Left lung (tissue), 10 donors: ENCODE measurements around the gene GNRHR. TPM values are rescaled to one million over a fixed set of nuclear protein-coding genes. Genes with fewer than 3 reads are reported as not detected.
"Not testable (repeated sequence)": the region's sequence is repeated elsewhere in the genome, so short reads cannot be mapped to it uniquely, and the experiment has no call there.

ENCODE experiments used
- ATAC-seq: fragments of 200-7000 bp; cut with Tn5 transposase; one replicate; pipeline ENCODE4 v1.9.1; 2020; ENCODE audit warnings: moderate library complexity
- DNase-seq, 4 donors: peaks; one replicate each; pipeline ENCODE4 v3.0.0-alpha.2; 2013 to 2020
- H3K27ac ChIP-seq, 2 donors: fragments of 200-600 bp; sonication (generic) in 1 of 2; one replicate each; pipeline versions ENCODE4 v1.5.0 to v1.8.0; 2020 to 2021
- H3K27me3 ChIP-seq, 2 donors: fragments of 200-600 bp; sonication (generic) in 1 of 2; one replicate each; pipeline versions ENCODE4 v1.5.0 to v1.8.0; 2020 to 2021
- H3K36me3 ChIP-seq, 2 donors: fragments of 200-600 bp; sonication (generic) in 1 of 2; one replicate each; pipeline versions ENCODE4 v1.5.0 to v1.8.0; 2020 to 2021
- H3K4me1 ChIP-seq, 2 donors: fragments of 200-600 bp; one replicate each; pipeline ENCODE4 v1.8.0; 2021
- H3K4me3 ChIP-seq, 2 donors: fragments of 200-600 bp; sonication (generic) in 1 of 2; one replicate each; pipeline versions ENCODE4 v1.5.0 to v1.8.0; 2020 to 2021; ENCODE audit warnings: mild to moderate bottlenecking in 1 of 2
- H3K9me3 ChIP-seq, 2 donors: fragments of 200-600 bp; sonication (generic) in 1 of 2; one replicate each; pipeline versions ENCODE4 v1.5.0 to v1.8.0; 2020 to 2021
- CTCF ChIP-seq, 2 donors: fragments of 200-600 bp; sonication (generic) in 1 of 2; IDR thresholded peaks; one replicate each; pipeline versions ENCODE4 v1.5.0 to v1.8.0; 2021; ENCODE audit warnings: antibody characterized with exemption in 2 of 2
- intact Hi-C, 2 donors: fragments of 100-400 bp; cut with DNase I; formaldehyde crosslinking; loops; one replicate each; pipeline versions ENCODE4 v1.11.2 to v1.14.2; 2022
- polyA plus RNA-seq, 6 donors: library from polyadenylated mRNA; unstranded; fragments of 120-200 nt; gene quantifications; one replicate each; pipeline ENCODE4 v1.2.1, GENCODE V29; 2013; ENCODE audit not compliant: insufficient read length in 6 of 6
- total RNA-seq, 2 donors: library from RNA; stranded (reverse); fragmentation: NEBNext Ultra II Directional; extraction: Animal tissue kit (Norgen Biotek cat#: 25700); gene quantifications; one replicate each; pipeline ENCODE4 v1.2.1, GENCODE V29; 2021
- donor health status: DM: no; HTN: yes; CAD: no.
- donor health status: DM: no; HTN: no; CAD: no.

The GNRHR gene
- total and polyA plus RNA-seq, 8 donors, result 0.66 to 1.3 (median 0.72) TPM; not detected in 2

- intact Hi-C loops, result no loop called here
- no peak for DNase-seq
- no peak overlapping the region for H3K4me3 ChIP-seq
- no peaks in the 10 kb centered on the region for H3K9me3 ChIP-seq
- H3K27ac ChIP-seq, result no peak overlapping the region
- ATAC-seq, result no peak
- TF ChIP-seq CTCF (IDR thresholded peaks at IDR 0.05), result no peak
- H3K27me3 ChIP-seq, result no peaks in the 10 kb centered on the region
- no peaks in the 10 kb centered on the region for H3K36me3 ChIP-seq
- no peaks in the 10 kb centered on the region for H3K4me1 ChIP-seq
Observed at GRCh38 chr4:67735325-67735724, 18.9 kb downstream of the GNRHR start.

GRCh38 chr4:67730511-67730910, 23.7 kb downstream of the GNRHR start:
- H3K4me1 ChIP-seq, H3K9me3 ChIP-seq, H3K27me3 ChIP-seq, intact Hi-C loops, DNase-seq, H3K27ac ChIP-seq, H3K36me3 ChIP-seq, H3K4me3 ChIP-seq, ATAC-seq: not testable (repeated sequence)

DNA sequence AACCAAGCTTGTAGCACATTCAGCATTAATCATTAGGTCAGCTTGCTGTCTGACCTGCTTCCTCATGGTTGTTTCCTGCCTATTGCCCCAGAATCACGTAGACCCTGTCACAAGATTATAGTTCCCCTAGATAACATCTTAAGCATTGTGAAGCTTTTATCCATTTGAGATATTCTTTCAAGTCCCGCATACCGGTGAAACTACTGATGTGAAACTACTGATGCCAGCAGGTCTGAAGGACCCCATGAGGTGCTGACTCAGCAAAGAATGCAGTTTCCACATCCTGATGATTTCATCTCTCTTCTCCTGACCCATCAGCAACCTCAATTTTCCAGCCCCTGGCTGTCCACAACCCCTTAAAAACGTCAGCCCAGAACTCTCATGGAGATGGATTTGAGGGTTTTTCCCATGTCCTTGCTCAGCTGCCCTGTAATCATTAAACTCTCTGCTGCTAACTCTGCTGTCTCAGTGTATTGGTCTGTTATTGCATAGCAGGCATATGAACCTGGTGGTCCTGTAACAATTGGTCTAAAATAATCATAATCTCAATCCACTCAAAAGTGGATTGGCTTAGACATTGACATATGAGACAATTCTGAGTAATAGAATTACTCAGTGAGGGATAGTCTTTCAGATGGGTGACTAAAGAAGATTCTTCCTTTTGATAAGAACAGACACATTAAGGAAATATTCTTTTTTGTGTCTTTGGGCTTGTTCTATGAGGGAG, 26.9 kb downstream of the GNRHR start:
- H3K4me1 ChIP-seq, result no peaks in the 10 kb centered on the region
- TF ChIP-seq CTCF (IDR thresholded peaks at IDR 0.05), result no peak
- H3K27me3 ChIP-seq, result no peaks in the 10 kb centered on the region
- ATAC-seq (no peak), DNase-seq (no peak)
- intact Hi-C loops, result no loop called here
- H3K27ac ChIP-seq, result no peak overlapping the region
- H3K4me3 ChIP-seq, result no peak overlapping the region
- no peaks in the 10 kb centered on the region for H3K36me3 ChIP-seq
- no peaks in the 10 kb centered on the region for H3K9me3 ChIP-seq

DNA sequence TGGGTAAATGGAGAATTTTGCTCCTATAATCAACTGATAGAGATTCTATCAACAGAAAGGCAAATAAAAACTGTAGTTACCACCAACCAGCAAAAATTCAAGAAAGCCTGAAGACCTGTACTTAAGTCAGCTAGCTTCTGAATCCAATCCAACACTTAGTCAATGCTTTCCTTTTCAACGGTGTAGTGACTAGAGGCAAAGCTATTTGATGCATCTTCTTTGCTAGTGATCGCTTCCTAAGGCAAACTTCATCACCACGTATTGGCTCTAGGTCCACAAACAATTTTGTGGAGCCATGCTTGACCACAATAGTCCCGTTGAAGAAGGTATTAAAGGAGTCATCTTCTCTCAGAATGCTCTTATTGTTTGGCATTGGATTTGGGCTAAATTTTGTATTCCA, 28.2 kb downstream of the GNRHR start:
- intact Hi-C loops, result no loop called here
- no peak for TF ChIP-seq CTCF (IDR thresholded peaks at IDR 0.05)
- H3K27me3 ChIP-seq, result no peaks in the 10 kb centered on the region
- DNase-seq, result no peak
- no peak overlapping the region for H3K27ac ChIP-seq
- H3K4me3 ChIP-seq, result no peak overlapping the region
- no peaks in the 10 kb centered on the region for H3K4me1 ChIP-seq
- H3K36me3 ChIP-seq, result peaks cover 0 to 6% of the 10 kb centered on the region in 2 donors
- no peak for ATAC-seq
- no peaks in the 10 kb centered on the region for H3K9me3 ChIP-seq

- ATAC-seq (no peak), DNase-seq (no peak)
- H3K4me3 ChIP-seq, result no peak overlapping the region
- peaks cover 0 to 14% of the 10 kb centered on the region in 2 donors for H3K36me3 ChIP-seq
- no peak for TF ChIP-seq CTCF (IDR thresholded peaks at IDR 0.05)
- intact Hi-C loops, result no loop called here
- no peak overlapping the region for H3K27ac ChIP-seq
- H3K9me3 ChIP-seq, result no peaks in the 10 kb centered on the region
- no peaks in the 10 kb centered on the region for H3K4me1 ChIP-seq
- no peaks in the 10 kb centered on the region for H3K27me3 ChIP-seq
Observed at GRCh38 chr4:67725132-67725531, 29.1 kb downstream of the GNRHR start.

DNA sequence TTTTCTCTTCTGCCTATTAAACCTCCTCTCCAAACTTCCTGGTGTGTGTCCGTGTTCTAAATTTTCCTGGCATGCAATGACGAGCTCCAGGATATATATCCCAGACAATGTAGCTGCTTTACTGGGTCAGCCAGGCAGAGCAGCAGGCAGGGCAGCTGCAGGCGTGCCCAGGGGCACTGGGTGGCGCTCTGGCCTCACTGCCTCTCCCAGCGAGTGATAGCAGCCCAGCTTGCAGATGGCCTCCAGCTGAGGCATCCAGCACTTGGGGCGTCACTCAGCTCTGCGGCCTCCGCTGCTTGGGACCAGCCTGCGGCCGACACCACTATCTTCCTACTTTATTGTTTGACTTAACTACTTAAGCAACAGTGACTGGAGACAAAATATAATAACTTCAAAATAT, 30.2 kb downstream of the GNRHR start:
- ATAC-seq (no peak), DNase-seq (peak in 1 of 4 donors; percentile 65)
- H3K4me3 ChIP-seq, result no peak overlapping the region
- peaks cover 0 to 14% of the 10 kb centered on the region in 2 donors for H3K36me3 ChIP-seq
- H3K9me3 ChIP-seq, result no peaks in the 10 kb centered on the region
- TF ChIP-seq CTCF (IDR thresholded peaks at IDR 0.05), result no peak
- no peaks in the 10 kb centered on the region for H3K27me3 ChIP-seq
- no peak overlapping the region for H3K27ac ChIP-seq
- no peaks in the 10 kb centered on the region for H3K4me1 ChIP-seq
- intact Hi-C loops, result no loop called here
